ENCODE data around the gene ADAMTS2.

DNA sequence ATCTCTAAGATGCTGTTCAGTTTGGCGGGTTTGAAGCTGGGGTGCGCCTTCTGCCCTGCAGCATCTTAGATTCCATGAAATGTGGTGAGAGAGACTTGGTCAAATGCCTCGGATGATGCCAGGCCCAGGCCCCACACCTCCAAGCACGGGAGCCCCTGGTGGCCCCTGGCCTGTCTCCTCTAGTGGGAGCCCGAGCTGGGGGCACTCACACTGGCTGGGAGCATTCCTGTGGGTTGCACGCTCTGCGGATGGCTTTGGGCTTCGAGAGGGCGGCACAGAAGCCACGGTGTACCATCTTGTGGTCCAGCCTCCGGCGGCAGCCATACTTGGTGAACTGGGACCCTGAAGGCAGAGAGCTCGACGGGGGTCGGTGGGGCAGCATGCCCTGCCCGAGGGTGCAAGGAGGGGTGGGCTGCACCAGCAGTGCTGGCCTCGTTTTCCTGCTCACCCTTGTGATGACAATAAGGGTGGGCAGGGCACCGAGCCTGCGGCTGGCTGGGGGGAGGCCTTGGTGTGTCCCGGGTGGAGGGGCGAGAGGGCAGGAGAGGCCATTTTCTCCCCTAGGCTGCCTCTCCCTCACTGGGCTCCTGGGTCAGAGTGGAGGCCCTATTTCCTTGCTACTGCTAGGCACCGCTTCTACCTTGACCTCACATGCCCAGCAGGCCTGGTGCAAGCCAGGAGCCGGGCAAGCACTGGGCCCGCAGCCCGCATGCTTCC, 219.3 kb downstream of the ADAMTS2 start:
- TF ChIP-seq, protein P1, sequence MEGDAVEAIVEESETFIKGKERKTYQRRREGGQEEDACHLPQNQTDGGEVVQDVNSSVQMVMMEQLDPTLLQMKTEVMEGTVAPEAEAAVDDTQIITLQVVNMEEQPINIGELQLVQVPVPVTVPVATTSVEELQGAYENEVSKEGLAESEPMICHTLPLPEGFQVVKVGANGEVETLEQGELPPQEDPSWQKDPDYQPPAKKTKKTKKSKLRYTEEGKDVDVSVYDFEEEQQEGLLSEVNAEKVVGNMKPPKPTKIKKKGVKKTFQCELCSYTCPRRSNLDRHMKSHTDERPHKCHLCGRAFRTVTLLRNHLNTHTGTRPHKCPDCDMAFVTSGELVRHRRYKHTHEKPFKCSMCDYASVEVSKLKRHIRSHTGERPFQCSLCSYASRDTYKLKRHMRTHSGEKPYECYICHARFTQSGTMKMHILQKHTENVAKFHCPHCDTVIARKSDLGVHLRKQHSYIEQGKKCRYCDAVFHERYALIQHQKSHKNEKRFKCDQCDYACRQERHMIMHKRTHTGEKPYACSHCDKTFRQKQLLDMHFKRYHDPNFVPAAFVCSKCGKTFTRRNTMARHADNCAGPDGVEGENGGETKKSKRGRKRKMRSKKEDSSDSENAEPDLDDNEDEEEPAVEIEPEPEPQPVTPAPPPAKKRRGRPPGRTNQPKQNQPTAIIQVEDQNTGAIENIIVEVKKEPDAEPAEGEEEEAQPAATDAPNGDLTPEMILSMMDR (IDR thresholded peaks at IDR 0.05), result no peak
- no peak for TF ChIP-seq POLR2A (IDR thresholded peaks at IDR 0.05)
